GM19351 (cell line): ENCODE results near the gene SEMA6A.

ENCODE experiments used
- ATAC-seq: cut with Tn5 transposase; IDR thresholded peaks from one replicate; pipeline ENCODE4 v1.9.1; 2021; ENCODE audit warnings: mild to moderate bottlenecking, moderate library complexity; ENCODE audit not compliant: unreplicated experiment

The SEMA6A gene

GRCh38 chr5:116576053-116576713 lies 1.6 kb upstream of the SEMA6A start:
- peak; percentile 40 for ATAC-seq

GRCh38 chr5:116575326-116576052 lies 866 bp upstream of the SEMA6A start:
- ATAC-seq = no peak

- no peak for ATAC-seq
Measured at GRCh38 chr5:116573702-116574366, 789 bp downstream of the SEMA6A start.

- no peak for ATAC-seq
Measured at GRCh38 chr5:116573279-116573701, 1.3 kb downstream of the SEMA6A start.

- no peak for ATAC-seq
Measured at GRCh38 chr5:116572350-116573278, 2.0 kb downstream of the SEMA6A start.

GRCh38 chr5:116571568-116572349 lies 2.9 kb downstream of the SEMA6A start:
- no peak for ATAC-seq

GRCh38 chr5:116569999-116570398 lies 4.6 kb downstream of the SEMA6A start:
- ATAC-seq = no peak

- no peak for ATAC-seq
Measured at GRCh38 chr5:116567106-116567505, 7.5 kb downstream of the SEMA6A start.

GRCh38 chr5:116566251-116566650 lies 8.4 kb downstream of the SEMA6A start:
- peak; percentile 73 for ATAC-seq

GRCh38 chr5:116564756-116565490 lies 9.7 kb downstream of the SEMA6A start:
- no peak for ATAC-seq

GRCh38 chr5:116564312-116564711 lies 10.3 kb downstream of the SEMA6A start:
- no peak for ATAC-seq

- ATAC-seq = no peak
Measured at GRCh38 chr5:116563736-116564308, 10.8 kb downstream of the SEMA6A start.

GRCh38 chr5:116562669-116563068 lies 12.0 kb downstream of the SEMA6A start:
- ATAC-seq = no peak

GRCh38 chr5:116561658-116562057 lies 13.0 kb downstream of the SEMA6A start:
- no peak for ATAC-seq

GRCh38 chr5:116559673-116560164 lies 14.9 kb downstream of the SEMA6A start:
- no peak for ATAC-seq

GRCh38 chr5:116559239-116559638 lies 15.4 kb downstream of the SEMA6A start:
- ATAC-seq = no peak

GRCh38 chr5:116557669-116558271 lies 16.9 kb downstream of the SEMA6A start:
- ATAC-seq = peak; percentile 68

GRCh38 chr5:116554764-116555163 lies 19.9 kb downstream of the SEMA6A start:
- ATAC-seq = no peak
